ENCODE measurements around the gene CHCHD3.

CHCHD3 gene

DNA sequence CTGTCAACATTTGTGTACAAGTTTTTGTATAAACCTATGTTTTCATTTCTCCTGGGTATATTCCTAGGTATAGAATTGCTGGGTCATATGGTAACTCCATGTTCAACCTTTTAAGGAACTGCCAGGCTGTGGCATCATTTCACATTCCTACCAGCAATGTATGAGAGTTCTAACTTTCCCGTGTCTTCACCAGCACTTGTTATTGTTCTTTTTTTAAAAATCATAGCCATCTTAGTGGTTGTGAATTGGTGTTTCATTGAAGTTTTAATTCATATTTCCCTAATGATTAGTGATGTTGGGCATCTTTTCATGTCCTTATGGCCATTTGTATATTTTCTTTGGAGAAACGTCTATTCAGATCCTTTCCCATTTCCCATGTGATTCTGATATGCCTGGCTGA, 312.6 kb downstream of the CHCHD3 start:
- H3K27ac ChIP-seq = no peak overlapping the region
- TF ChIP-seq, protein P1, sequence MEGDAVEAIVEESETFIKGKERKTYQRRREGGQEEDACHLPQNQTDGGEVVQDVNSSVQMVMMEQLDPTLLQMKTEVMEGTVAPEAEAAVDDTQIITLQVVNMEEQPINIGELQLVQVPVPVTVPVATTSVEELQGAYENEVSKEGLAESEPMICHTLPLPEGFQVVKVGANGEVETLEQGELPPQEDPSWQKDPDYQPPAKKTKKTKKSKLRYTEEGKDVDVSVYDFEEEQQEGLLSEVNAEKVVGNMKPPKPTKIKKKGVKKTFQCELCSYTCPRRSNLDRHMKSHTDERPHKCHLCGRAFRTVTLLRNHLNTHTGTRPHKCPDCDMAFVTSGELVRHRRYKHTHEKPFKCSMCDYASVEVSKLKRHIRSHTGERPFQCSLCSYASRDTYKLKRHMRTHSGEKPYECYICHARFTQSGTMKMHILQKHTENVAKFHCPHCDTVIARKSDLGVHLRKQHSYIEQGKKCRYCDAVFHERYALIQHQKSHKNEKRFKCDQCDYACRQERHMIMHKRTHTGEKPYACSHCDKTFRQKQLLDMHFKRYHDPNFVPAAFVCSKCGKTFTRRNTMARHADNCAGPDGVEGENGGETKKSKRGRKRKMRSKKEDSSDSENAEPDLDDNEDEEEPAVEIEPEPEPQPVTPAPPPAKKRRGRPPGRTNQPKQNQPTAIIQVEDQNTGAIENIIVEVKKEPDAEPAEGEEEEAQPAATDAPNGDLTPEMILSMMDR (IDR thresholded peaks at IDR 0.05) = no peak
- TF ChIP-seq ZFX (IDR thresholded peaks at IDR 0.05; ENCODE audit: borderline replicate concordance) = no peak

DNA sequence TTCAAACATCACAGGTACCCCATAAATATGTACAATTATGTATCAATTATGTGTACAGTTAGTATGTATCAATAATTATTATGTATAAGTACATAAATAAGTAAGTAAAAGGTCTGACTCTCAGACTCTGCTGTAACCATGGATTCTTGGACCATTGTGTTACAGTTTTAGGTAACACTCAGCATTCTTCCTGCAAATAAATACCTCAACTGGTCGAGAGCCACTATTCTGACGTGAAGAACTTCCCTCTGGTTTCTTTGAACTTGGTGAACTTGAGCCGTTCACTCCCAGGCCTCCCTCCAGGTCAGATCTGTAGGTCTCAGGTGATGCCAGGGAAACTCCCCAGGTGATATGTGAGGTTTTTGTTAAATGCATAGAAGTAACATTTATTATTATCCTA, 313.8 kb downstream of the CHCHD3 start:
- no peak for TF ChIP-seq ZFX (IDR thresholded peaks at IDR 0.05; ENCODE audit: borderline replicate concordance)
- TF ChIP-seq, protein P1 (IDR thresholded peaks at IDR 0.05) = no peak
- H3K27ac ChIP-seq = no peak overlapping the region

DNA sequence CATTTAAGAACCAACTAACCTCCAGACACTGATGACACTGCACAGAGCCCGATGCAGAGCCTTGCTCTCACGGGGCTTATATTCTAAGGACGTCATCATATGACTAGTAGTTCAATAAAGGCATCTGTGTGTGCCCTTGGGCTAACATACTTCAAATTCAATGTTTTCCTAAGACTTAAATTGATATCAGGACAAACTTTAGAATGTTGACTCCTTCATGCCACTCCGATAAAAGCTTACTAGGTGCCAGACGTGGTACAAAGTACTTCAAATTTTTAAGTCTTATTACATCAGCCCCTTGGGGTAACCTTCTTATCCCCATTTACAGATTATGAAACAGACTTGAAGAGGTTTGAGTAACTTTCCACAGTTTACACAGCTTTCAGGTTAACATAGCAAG, 314.5 kb downstream of the CHCHD3 start:
- no peak overlapping the region for H3K27ac ChIP-seq
- TF ChIP-seq, protein P1 (IDR thresholded peaks at IDR 0.05) = no peak
- TF ChIP-seq ZFX (IDR thresholded peaks at IDR 0.05; ENCODE audit: borderline replicate concordance) = no peak

DNA sequence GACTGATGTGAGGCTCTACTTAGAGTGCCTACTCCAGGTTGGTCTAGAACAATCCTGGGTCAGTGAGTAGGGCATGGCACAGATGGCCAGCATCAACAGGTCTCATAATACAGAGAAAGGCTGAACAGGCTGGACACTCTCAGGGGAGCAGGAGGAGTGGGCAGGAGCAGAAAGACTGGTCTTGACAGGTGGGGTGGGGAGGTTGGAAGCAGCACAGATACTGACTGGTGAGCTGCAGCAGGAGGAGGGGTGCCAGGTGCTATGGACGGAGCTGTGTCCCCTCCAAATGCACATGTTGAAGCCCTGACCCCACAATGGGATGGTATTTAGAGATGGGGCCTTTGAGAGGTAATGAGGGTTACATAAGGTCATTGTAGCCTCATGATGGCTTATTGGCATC, 315.2 kb downstream of the CHCHD3 start:
- H3K27ac ChIP-seq = no peak overlapping the region
- no peak for TF ChIP-seq ZFX (IDR thresholded peaks at IDR 0.05; ENCODE audit: borderline replicate concordance)

DNA sequence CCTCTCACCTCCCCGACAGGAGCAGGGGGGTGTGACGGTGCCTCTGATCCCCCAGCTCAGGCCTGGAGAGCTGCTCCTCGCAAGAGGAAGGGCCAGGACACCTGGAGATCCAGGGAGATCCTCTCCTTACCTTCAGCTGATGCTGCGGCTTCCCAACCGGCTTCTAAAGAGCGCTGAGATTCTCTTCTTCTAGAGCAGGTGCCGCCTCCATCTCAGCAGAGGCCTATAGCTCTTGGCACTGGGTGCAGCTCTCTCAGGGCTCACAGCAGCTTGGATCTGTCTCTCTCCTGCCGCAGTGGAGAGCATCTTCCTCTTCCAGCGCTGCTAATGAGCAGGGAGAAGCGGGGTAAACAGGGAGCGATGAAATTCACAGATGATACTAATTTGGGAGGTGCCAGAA, 316.0 kb downstream of the CHCHD3 start:
- TF ChIP-seq, protein P1 (IDR thresholded peaks at IDR 0.05) = no peak
- no peak for TF ChIP-seq ZFX (IDR thresholded peaks at IDR 0.05; ENCODE audit: borderline replicate concordance)

DNA sequence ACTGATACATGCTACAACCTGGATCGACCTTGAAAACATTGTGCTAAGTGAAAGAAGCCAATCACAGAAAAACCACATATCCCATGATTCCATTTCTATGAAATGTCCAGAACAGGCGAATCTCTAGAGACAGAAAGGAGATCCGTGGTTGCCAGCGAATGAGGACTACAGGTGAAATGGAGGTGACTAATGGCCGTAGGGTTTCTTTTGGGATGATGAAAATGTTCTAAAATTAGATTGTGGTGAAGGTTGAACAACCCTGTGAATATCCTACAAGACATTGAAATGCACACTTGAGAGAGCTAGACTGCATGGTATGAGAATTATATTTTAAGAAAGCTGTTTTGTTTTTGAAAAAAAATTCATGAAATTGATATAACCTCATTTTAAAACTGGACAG, 317.1 kb downstream of the CHCHD3 start:
- H3K27ac ChIP-seq = no peak overlapping the region
- TF ChIP-seq, protein P1 (IDR thresholded peaks at IDR 0.05) = no peak
- no peak for TF ChIP-seq ZFX (IDR thresholded peaks at IDR 0.05; ENCODE audit: borderline replicate concordance)

More for the DNA sequence above, 316.0 kb downstream of the CHCHD3 start:
- no peak overlapping the region for H3K27ac ChIP-seq

DNA sequence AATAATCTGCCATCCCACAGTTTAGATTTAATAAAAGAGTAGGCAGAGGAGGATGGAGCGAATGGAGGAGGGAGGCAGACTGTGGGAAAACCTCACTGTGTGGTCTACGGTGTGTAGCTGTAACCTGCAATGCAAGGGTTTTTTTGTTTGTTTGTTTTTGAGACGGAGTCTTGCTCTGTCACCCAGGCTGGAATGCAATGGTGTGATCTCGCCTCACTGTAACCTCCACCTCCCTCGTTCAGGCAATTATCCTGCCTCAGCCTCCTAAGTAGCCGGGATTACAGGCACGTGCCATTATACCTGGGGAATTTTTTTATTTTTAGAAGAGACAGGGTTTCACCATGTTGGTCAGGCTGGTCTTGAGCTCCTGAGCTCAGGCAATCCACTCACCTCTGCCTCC, 321.0 kb downstream of the CHCHD3 start:
- no peak overlapping the region for H3K27ac ChIP-seq
- TF ChIP-seq ZFX (IDR thresholded peaks at IDR 0.05; ENCODE audit: borderline replicate concordance) = no peak
- TF ChIP-seq, protein P1 (IDR thresholded peaks at IDR 0.05) = no peak

DNA sequence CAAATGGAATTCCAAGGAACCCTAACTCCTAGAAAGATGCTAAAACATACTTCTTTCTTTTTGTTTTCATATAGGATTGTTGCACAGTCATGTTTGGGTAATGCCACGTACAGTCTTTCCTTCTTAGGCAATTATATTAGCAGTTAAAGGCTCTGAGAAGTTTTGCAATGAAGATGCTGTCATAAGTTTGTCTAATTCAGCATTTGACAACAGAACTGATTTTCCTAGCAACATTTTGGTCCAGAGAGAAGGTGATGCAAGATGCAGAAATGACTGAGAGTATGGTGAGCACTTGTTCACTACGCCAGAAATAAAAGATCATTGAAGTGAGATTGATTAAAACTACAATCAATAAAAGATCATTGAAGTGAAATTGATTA, 321.7 kb downstream of the CHCHD3 start:
- TF ChIP-seq, protein P1 (IDR thresholded peaks at IDR 0.05) = no peak
- TF ChIP-seq ZFX (IDR thresholded peaks at IDR 0.05; ENCODE audit: borderline replicate concordance) = no peak
- no peak overlapping the region for H3K27ac ChIP-seq

All from 22Rv1 (cell line).